K562 (cell line): Measurements from ENCODE around the gene PLXNA3. TPM values are rescaled to one million over a fixed set of nuclear protein-coding genes. Genes with fewer than 3 reads are reported as not detected.

ENCODE experiments used
- ATAC-seq: fragments of 200-7000 bp; cut with Tn5 transposase; 3 replicates; pipeline ENCODE4 v1.9.1; 2020; ENCODE audit warnings: moderate library complexity
- BruUV-seq: library from RNA; stranded (reverse); fragments of 400-500 nt; replicated peaks from 2 replicates; lab custom pipeline; 2021; lab: Mats Ljungman, UMichigan
- CTCF ChIA-PET: fragments of 300-600 bp; formaldehyde crosslinking; extraction: SDS; loops from one replicate; lab custom pipeline; 2021; ENCODE audit warnings: low intra/inter-chr PET ratio; lab: Yijun Ruan, JAX
- POLR2A ChIA-PET: fragments of 300-600, 350-650 bp; sonication (Branson Sonifier 250); formaldehyde crosslinking; extraction: SDS; loops from one replicate; lab custom pipeline; 2021; ENCODE audit warnings: antibody characterized with exemption, inconsistent platforms; lab: Yijun Ruan, JAX
- DNase-seq, 4 experiments: peaks; one replicate each; pipeline versions ENCODE4 v3.0.0 to v3.0.0-alpha.2; 2011 to 2018; ENCODE audit warnings: low spot score in 3 of 4, mixed read lengths in 3 of 4; ENCODE audit errors: extremely low read depth in 1 of 4
- FAIRE-seq: peaks from 2 replicates; lab custom pipeline; 2011; peaks lifted over from hg19 to GRCh38; lab: Jason Lieb, UNC
- H2AFZ ChIP-seq: 2 replicates; pipeline ENCODE4 v1.6.0; 2011; ENCODE audit warnings: low read depth, low read length, control low read depth, inconsistent platforms
- H3K27ac ChIP-seq: fragments of 200-600 bp; 3 replicates; pipeline ENCODE4 v1.8.0; 2011; ENCODE audit warnings: low read depth, mild to moderate bottlenecking, control low read depth, inconsistent platforms, low read length, moderate library complexity, mixed read lengths; ENCODE audit errors: extremely low read depth
- H3K27me3 ChIP-seq, 2 experiments: fragments of 300-600 bp in 1 of 2; 2 replicates in 1 of 2; 3 replicates in 1 of 2; pipeline versions ENCODE4 v1.6.0 to v1.8.0; 2011; ENCODE audit warnings: inconsistent platforms in 2 of 2, low read length in 2 of 2, mild to moderate bottlenecking in 1 of 2, mixed read lengths in 1 of 2, moderate library complexity in 1 of 2; ENCODE audit not compliant: control insufficient read depth in 2 of 2, insufficient read depth in 2 of 2
- H3K36me3 ChIP-seq: fragments of 300-600 bp; 3 replicates; pipeline ENCODE4 v1.8.0; 2011; ENCODE audit warnings: mild to moderate bottlenecking, low read length, inconsistent platforms; ENCODE audit not compliant: control insufficient read depth, insufficient read depth
- H3K4me1 ChIP-seq, 2 experiments: fragments of 200-600 bp in 1 of 2; replicated peaks in 1 of 2; 2 replicates in 1 of 2; 3 replicates in 1 of 2; pipeline versions ENCODE4 v1.5.1 to v1.8.0; 2011; ENCODE audit warnings: inconsistent platforms in 2 of 2, low read length in 2 of 2, mild to moderate bottlenecking in 1 of 2, mixed read lengths in 1 of 2, moderate library complexity in 1 of 2; ENCODE audit not compliant: control insufficient read depth in 2 of 2, insufficient read depth in 2 of 2
- H3K4me2 ChIP-seq: 2 replicates; pipeline ENCODE4 v1.6.1; 2011; ENCODE audit warnings: low read length, control low read depth, inconsistent platforms, mixed read lengths; ENCODE audit not compliant: insufficient read depth
- H3K4me3 ChIP-seq: fragments of 200-600 bp; sonication (generic), shearing (Covaris generic); 2 replicates; pipeline ENCODE4 v1.5.1; 2016; ENCODE audit warnings: control low read depth, inconsistent platforms
- H3K79me2 ChIP-seq: fragments of 200-600 bp; 3 replicates; pipeline ENCODE4 v1.8.0; 2011; ENCODE audit warnings: low read length, inconsistent platforms; ENCODE audit not compliant: control insufficient read depth, insufficient read depth
- H3K9ac ChIP-seq, 2 experiments: 2 replicates each; pipeline versions ENCODE4 v1.6.0 to v1.6.1; 2011; ENCODE audit warnings: low read depth in 2 of 2, low read length in 2 of 2, control low read depth in 1 of 2, inconsistent platforms in 1 of 2, mild to moderate bottlenecking in 1 of 2, mixed read lengths in 1 of 2; ENCODE audit not compliant: insufficient read depth in 1 of 2
- H3K9me1 ChIP-seq: one replicate; pipeline ENCODE4 v1.6.0; 2011; ENCODE audit warnings: inconsistent platforms, mild to moderate bottlenecking, low read length, moderate library complexity; ENCODE audit not compliant: control insufficient read depth, insufficient read depth
- H3K9me3 ChIP-seq: replicated peaks from 2 replicates; pipeline ENCODE4 v1.5.1; 2011; ENCODE audit warnings: low read depth, low read length, inconsistent platforms; ENCODE audit not compliant: control insufficient read depth, insufficient read depth
- H4K20me1 ChIP-seq: replicated peaks from 2 replicates; pipeline ENCODE4 v1.6.1; 2011; ENCODE audit warnings: low read length, inconsistent platforms, mixed read lengths; ENCODE audit not compliant: control insufficient read depth, insufficient read depth
- CBX3 ChIP-seq, 2 experiments: IDR thresholded peaks; 1 replicate in 1 of 2; 2 replicates in 1 of 2; pipeline ENCODE4 v1.6.1; 2012; ENCODE audit warnings: inconsistent platforms in 2 of 2, low read length in 2 of 2, borderline replicate concordance in 1 of 2, control low read depth in 1 of 2
- CCNT2 ChIP-seq: IDR thresholded peaks from 2 replicates; pipeline ENCODE4 v1.6.1; 2011; ENCODE audit warnings: borderline replicate concordance, low read depth, mild to moderate bottlenecking, moderate library complexity, mixed read lengths, low read length; ENCODE audit not compliant: insufficient read length; ENCODE audit errors: extremely low read depth
- HDAC1 ChIP-seq, 2 experiments: fragments of 450-650 bp; IDR thresholded peaks; 2 replicates each; pipeline ENCODE4 v1.6.1; 2016 to 2017; ENCODE audit warnings: inconsistent platforms in 1 of 2, mild to moderate bottlenecking in 1 of 2, moderate library complexity in 1 of 2
- MAZ ChIP-seq, 2 experiments: fragments of 450-650 bp in 1 of 2; sonication (generic) in 1 of 2; formaldehyde crosslinking; IDR thresholded peaks in 1 of 2; conservative IDR thresholded peaks in 1 of 2; 2 replicates each; pipeline versions ENCODE4 v1.4.0 to v1.5.0; 2020; ENCODE audit warnings: mild to moderate bottlenecking in 1 of 2, missing genetic modification reagents in 1 of 2
- SIN3A ChIP-seq, 2 experiments: fragments of 150-350 bp in 1 of 2; IDR thresholded peaks; 2 replicates each; pipeline ENCODE4 v1.6.1; 2011 to 2016; ENCODE audit warnings: borderline replicate concordance in 2 of 2, low read depth in 2 of 2, low read length in 2 of 2, mild to moderate bottlenecking in 2 of 2, moderate library complexity in 2 of 2; ENCODE audit not compliant: control insufficient read depth in 1 of 2
- ZNF696 ChIP-seq: fragments of 250-450 bp; sonication (Bioruptor Pico); conservative IDR thresholded peaks from 2 replicates; pipeline ENCODE4 v1.4.0; 2020; ENCODE audit warnings: mild to moderate bottlenecking, moderate library complexity
- ZNF780A ChIP-seq: fragments of 250-450 bp; sonication (Bioruptor Pico); IDR thresholded peaks from 2 replicates; pipeline ENCODE4 v1.5.0; 2021; ENCODE audit warnings: mild to moderate bottlenecking
- WGBS: fragments of 100-300 bp; shearing (Covaris generic); methylation state at CpG from one replicate; pipeline ENCODE4 v1.1.6; 2016; ENCODE audit warnings: low coverage, mixed read lengths; ENCODE audit not compliant: insufficient coverage; ENCODE audit errors: missing lambda C conversion rate; 5-methylcytosine and 5-hydroxymethylcytosine counted together
- in situ Hi-C: fragments of 300-500 bp; cut with MboI; formaldehyde crosslinking; loops from 4 replicates; pipeline ENCODE4 v1.15.0; 2018; ENCODE audit warnings: inconsistent platforms, mixed read lengths
- intact Hi-C: fragments of 100-400 bp; cut with micrococcal nuclease; formaldehyde crosslinking; loops from 2 replicates; pipeline ENCODE4 v1.14.2; 2022
- polyA plus RNA-seq, 8 experiments: library from polyadenylated mRNA; depleted of rRNA in 4 of 8; stranded (reverse) in 5 of 8; unstranded in 3 of 8; fragments of >200 nt; fragmentation: Nextera tagmentation in 2 of 8; fragmentation: Illumina TruSeq in 1 of 8; extraction: Ambion mirVana in 2 of 8; extraction: Trizol in 1 of 8; gene quantifications; 2 replicates each; pipeline versions ENCODE4 v1.2.1 to v1.2.3, GENCODE V29; 2011 to 2014; ENCODE audit warnings: inconsistent platforms in 1 of 8, missing spikeins in 1 of 8
- total RNA-seq, 7 experiments: library from RNA; depleted of rRNA in 6 of 7; stranded (reverse); fragments of >200 nt in 6 of 7; fragmentation: Illumina TruSeq in 2 of 7; extraction: Trizol in 2 of 7; gene quantifications; 2 replicates each; pipeline versions ENCODE4 v1.2.1 to v1.2.3, GENCODE V29; 2011 to 2021; ENCODE audit warnings: low replicate concordance in 1 of 7
- TF ChIP-seq, protein P1 (sequence below): fragments of 450-650 bp; IDR thresholded peaks from 2 replicates; pipeline ENCODE4 v1.6.1; 2016; ENCODE audit warnings: borderline replicate concordance
- TF ChIP-seq, protein P2 (sequence below), 2 experiments: fragments of 450-650 bp; conservative IDR thresholded peaks; 2 replicates each; pipeline ENCODE4 v1.6.1; 2017; ENCODE audit warnings: mild to moderate bottlenecking in 2 of 2, moderate library complexity in 2 of 2
- TF ChIP-seq, protein P3 (sequence below), 2 experiments: IDR thresholded peaks; 2 replicates each; pipeline ENCODE4 v1.6.1; 2011; ENCODE audit warnings: borderline replicate concordance in 1 of 2, control low read depth in 1 of 2, low read depth in 1 of 2, low read length in 1 of 2, mild to moderate bottlenecking in 1 of 2, mixed read lengths in 1 of 2, moderate library complexity in 1 of 2; ENCODE audit not compliant: insufficient read depth in 1 of 2, insufficient read length in 1 of 2, poor library complexity in 1 of 2, severe bottlenecking in 1 of 2; ENCODE audit errors: extremely low read depth in 1 of 2
- TF ChIP-seq, protein P4 (sequence below): sonication (generic); formaldehyde crosslinking; IDR thresholded peaks from 2 replicates; pipeline ENCODE4 v1.8.1; 2023; ENCODE audit warnings: mild to moderate bottlenecking, missing genetic modification reagents

Gene PLXNA3
- total and polyA plus RNA-seq, 9 of the 15 experiments (the other 6 are each of a cell fraction or from before 2014, with no cell fraction given), result 0.32 to 47.8 (median 7.5) TPM

DNA sequence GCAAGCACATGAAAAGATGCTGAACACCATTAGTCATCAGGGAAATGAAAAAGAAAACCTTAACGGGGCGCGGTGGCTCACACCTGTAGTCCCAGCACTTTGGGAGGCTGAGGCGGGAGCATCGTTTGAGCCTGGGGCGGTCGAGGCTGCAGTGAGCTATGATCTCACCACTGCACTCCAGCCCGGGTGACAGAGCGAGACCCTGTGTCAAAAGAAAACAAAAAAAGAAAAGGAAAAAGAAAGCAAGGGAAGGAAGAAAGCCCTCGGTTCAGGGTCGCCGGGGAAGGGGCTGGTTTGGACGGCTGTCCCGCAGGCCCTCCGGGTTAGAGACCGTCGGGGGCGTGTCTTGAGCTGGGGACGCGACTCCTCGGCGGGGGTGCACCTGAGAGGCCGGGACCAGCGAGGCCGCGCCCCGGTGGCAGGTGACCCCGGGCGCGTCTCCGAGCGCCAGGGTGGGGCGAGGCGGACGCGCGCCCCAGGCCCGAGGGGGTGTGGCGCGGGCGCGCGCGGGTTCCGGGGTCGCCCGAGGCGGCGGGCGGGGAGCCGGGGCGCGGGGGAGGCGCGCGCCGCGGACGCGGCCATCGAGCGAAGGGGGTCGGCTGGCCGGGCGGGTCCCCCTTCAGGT lies 478 bp upstream of the PLXNA3 start:
- Histone ChIP-seq H3K4me3 (peak overlapping the region; percentile 59), H3K27me3 (no peaks in the 10 kb centered on the region), H2AFZ (peak overlapping the region; percentile 87), H3K27ac (peak overlapping the region; percentile 74), H3K36me3 (peaks cover 27% of the 10 kb centered on the region; the same call in 2 of the 3 replicates), H3K9ac (peak overlapping the region; percentile 66 to 92; a peak in 3 of 4 replicates), H3K79me2 (peaks cover 30% of the 10 kb centered on the region), H3K4me2 (peak overlapping the region; percentile 78), H4K20me1 (peaks cover 3% of the 10 kb centered on the region; the same call in 1 of the 2 replicates), H3K4me1 (peaks cover 7 to 53% of the 10 kb centered on the region in 2 experiments; a peak in 3 of 5 replicates), H3K9me1 (no peaks in the 10 kb centered on the region), H3K9me3 (no peaks in the 10 kb centered on the region)
- ChIA-PET POLR2A (interaction anchor here (0.8 to 1.7 kb wide), 5 partner anchors 9 to 70 kb away, joined by 3 to 10 read pairs (median 4); no protein-coding TSS in a partner anchor), CTCF (interaction anchor here (0.5 to 1.2 kb wide), 2 partner anchors 77 to 87 kb away, joined by 3 read pairs; no protein-coding TSS in a partner anchor)
- intact Hi-C loops (no loop called here), in situ Hi-C loops (no loop called here)
- DNase-seq (peak; percentile 73 to 88 (median 84)), ATAC-seq (peak; percentile 54), FAIRE-seq (no peak)
- BruUV-seq, result no TSS peak
- 10% methylated on average over 10 of the region's 65 CpGs for WGBS
- TF ChIP-seq, protein P1, sequence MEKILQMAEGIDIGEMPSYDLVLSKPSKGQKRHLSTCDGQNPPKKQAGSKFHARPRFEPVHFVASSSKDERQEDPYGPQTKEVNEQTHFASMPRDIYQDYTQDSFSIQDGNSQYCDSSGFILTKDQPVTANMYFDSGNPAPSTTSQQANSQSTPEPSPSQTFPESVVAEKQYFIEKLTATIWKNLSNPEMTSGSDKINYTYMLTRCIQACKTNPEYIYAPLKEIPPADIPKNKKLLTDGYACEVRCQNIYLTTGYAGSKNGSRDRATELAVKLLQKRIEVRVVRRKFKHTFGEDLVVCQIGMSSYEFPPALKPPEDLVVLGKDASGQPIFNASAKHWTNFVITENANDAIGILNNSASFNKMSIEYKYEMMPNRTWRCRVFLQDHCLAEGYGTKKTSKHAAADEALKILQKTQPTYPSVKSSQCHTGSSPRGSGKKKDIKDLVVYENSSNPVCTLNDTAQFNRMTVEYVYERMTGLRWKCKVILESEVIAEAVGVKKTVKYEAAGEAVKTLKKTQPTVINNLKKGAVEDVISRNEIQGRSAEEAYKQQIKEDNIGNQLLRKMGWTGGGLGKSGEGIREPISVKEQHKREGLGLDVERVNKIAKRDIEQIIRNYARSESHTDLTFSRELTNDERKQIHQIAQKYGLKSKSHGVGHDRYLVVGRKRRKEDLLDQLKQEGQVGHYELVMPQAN, result peak; percentile 34; the same call in 1 of the 2 replicates
- TF ChIP-seq CBX3 (IDR thresholded peaks at IDR 0.05; ENCODE audit: borderline replicate concordance in 1 of 2, low read length in 2 of 2) (no peak), ZNF696 (no peak), ZNF780A (CRISPR knock-in tag) (no peak), CCNT2 (no peak), MAZ (CRISPR knock-in tag; conservative IDR thresholded peaks at IDR 0.05 in 1 of 2, IDR thresholded peaks at IDR 0.05 in 1 of 2) (peak in 1 of 2 experiments; percentile 44; a peak in 1 of 4 replicates), HDAC1 (IDR thresholded peaks at IDR 0.05) (peak in 1 of 2 experiments; percentile 50; a peak in 1 of 4 replicates), SIN3A (IDR thresholded peaks at IDR 0.05; ENCODE audit: borderline replicate concordance in 2 of 2, control insufficient read depth in 1 of 2, low read depth in 2 of 2, low read length in 2 of 2) (peak in 1 of 2 experiments; percentile 32; a peak in 1 of 4 replicates)
- TF ChIP-seq, protein P2, sequence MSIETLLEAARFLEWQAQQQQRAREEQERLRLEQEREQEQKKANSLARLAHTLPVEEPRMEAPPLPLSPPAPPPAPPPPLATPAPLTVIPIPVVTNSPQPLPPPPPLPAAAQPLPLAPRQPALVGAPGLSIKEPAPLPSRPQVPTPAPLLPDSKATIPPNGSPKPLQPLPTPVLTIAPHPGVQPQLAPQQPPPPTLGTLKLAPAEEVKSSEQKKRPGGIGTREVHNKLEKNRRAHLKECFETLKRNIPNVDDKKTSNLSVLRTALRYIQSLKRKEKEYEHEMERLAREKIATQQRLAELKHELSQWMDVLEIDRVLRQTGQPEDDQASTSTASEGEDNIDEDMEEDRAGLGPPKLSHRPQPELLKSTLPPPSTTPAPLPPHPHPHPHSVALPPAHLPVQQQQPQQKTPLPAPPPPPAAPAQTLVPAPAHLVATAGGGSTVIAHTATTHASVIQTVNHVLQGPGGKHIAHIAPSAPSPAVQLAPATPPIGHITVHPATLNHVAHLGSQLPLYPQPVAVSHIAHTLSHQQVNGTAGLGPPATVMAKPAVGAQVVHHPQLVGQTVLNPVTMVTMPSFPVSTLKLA (conservative IDR thresholded peaks at IDR 0.05), result peak in 1 of 2 experiments; percentile 26; a peak in 1 of 4 replicates
- TF ChIP-seq, protein P3, sequence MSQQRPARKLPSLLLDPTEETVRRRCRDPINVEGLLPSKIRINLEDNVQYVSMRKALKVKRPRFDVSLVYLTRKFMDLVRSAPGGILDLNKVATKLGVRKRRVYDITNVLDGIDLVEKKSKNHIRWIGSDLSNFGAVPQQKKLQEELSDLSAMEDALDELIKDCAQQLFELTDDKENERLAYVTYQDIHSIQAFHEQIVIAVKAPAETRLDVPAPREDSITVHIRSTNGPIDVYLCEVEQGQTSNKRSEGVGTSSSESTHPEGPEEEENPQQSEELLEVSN (IDR thresholded peaks at IDR 0.05; ENCODE audit: borderline replicate concordance in 1 of 2, extremely low read depth in 1 of 2, insufficient read depth in 1 of 2, insufficient read length in 1 of 2, low read depth in 1 of 2, low read length in 1 of 2, poor library complexity in 1 of 2, severe bottlenecking in 1 of 2), result peak in 1 of 2 experiments; percentile 8
- TF ChIP-seq, protein P4, sequence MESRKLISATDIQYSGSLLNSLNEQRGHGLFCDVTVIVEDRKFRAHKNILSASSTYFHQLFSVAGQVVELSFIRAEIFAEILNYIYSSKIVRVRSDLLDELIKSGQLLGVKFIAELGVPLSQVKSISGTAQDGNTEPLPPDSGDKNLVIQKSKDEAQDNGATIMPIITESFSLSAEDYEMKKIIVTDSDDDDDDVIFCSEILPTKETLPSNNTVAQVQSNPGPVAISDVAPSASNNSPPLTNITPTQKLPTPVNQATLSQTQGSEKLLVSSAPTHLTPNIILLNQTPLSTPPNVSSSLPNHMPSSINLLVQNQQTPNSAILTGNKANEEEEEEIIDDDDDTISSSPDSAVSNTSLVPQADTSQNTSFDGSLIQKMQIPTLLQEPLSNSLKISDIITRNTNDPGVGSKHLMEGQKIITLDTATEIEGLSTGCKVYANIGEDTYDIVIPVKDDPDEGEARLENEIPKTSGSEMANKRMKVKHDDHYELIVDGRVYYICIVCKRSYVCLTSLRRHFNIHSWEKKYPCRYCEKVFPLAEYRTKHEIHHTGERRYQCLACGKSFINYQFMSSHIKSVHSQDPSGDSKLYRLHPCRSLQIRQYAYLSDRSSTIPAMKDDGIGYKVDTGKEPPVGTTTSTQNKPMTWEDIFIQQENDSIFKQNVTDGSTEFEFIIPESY (CRISPR knock-in tag), result no peak
